Esophagus squamous epithelium (tissue), 5 donors: ENCODE data around the gene FGB. TPM values are rescaled to one million over a fixed set of nuclear protein-coding genes. Genes with fewer than 3 reads are reported as not detected.

ENCODE experiments used
- DNase-seq: peaks from one replicate; lab custom pipeline; 2025; lab: John Stamatoyannopoulos, UW
- H3K27ac ChIP-seq, 4 donors: fragments of 200-600 bp; sonication (generic); one replicate each; pipeline ENCODE4 v1.5.1; 2016 to 2019; ENCODE audit warnings: mild to moderate bottlenecking in 1 of 4
- H3K27me3 ChIP-seq, 4 donors: fragments of 200-600 bp; sonication (generic); 1 replicate in 3 of 4; 2 replicates in 1 of 4; pipeline versions ENCODE4 v1.5.1 to v1.6.0; 2017 to 2021; ENCODE audit warnings: antibody characterized with exemption in 1 of 4
- H3K36me3 ChIP-seq, 3 donors: fragments of 200-600 bp; sonication (generic); one replicate each; pipeline ENCODE4 v1.5.1; 2016 to 2019
- H3K4me1 ChIP-seq, 3 donors: fragments of 200-600 bp; sonication (generic); one replicate each; pipeline ENCODE4 v1.5.1; 2017 to 2019
- H3K4me3 ChIP-seq, 4 donors: fragments of 200-600 bp; sonication (generic); 1 replicate in 3 of 4; 2 replicates in 1 of 4; pipeline ENCODE4 v1.5.1; 2016 to 2019; ENCODE audit warnings: mild to moderate bottlenecking in 2 of 4, moderate library complexity in 1 of 4
- H3K9me3 ChIP-seq, 3 donors: fragments of 200-600 bp; sonication (generic); one replicate each; pipeline ENCODE4 v1.5.1; 2016 to 2019
- CTCF ChIP-seq, 6 experiments: fragments of 450-650 bp in 4 of 6; fragments of 200-600 bp in 2 of 6; sonication (generic) in 2 of 6; IDR thresholded peaks; one replicate each; pipeline ENCODE4 v1.5.1; 2016 to 2019; ENCODE audit warnings: antibody characterized with exemption in 6 of 6, mild to moderate bottlenecking in 4 of 6, moderate library complexity in 4 of 6
- POLR2A ChIP-seq, 4 donors: fragments of 450-650 bp; IDR thresholded peaks; one replicate each; pipeline ENCODE4 v1.6.1; 2017; ENCODE audit warnings: antibody characterized with exemption in 4 of 4, mild to moderate bottlenecking in 4 of 4, moderate library complexity in 3 of 4
- WGBS, 2 donors: methylation state at CpG; one replicate each; pipeline ENCODE4 v1.1.5; 2018; 5-methylcytosine and 5-hydroxymethylcytosine counted together
- intact Hi-C: fragments of 100-400 bp; cut with DNase I; formaldehyde crosslinking; loops from one replicate; pipeline ENCODE4 v1.15.0; 2022
- total RNA-seq, 4 donors: library from RNA; depleted of rRNA; stranded (reverse); fragments of >200 nt; gene quantifications; one replicate each; pipeline ENCODE4 v1.1.0, GENCODE V29; 2016
- donor health status: DM: yes; HTN: yes; CAD: no.

The FGB gene
- total RNA-seq, 4 donors from 2014 or later: not detected

- no peaks in the 10 kb centered on the region for H3K27me3 ChIP-seq
- WGBS, 2 donors: 71 to 96% methylated on average over 3 to 4 of the region's 6 CpGs
- no peak for DNase-seq
Observed at GRCh38 chr4:154565704-154566103, 2.9 kb downstream of the FGB start.

DNA sequence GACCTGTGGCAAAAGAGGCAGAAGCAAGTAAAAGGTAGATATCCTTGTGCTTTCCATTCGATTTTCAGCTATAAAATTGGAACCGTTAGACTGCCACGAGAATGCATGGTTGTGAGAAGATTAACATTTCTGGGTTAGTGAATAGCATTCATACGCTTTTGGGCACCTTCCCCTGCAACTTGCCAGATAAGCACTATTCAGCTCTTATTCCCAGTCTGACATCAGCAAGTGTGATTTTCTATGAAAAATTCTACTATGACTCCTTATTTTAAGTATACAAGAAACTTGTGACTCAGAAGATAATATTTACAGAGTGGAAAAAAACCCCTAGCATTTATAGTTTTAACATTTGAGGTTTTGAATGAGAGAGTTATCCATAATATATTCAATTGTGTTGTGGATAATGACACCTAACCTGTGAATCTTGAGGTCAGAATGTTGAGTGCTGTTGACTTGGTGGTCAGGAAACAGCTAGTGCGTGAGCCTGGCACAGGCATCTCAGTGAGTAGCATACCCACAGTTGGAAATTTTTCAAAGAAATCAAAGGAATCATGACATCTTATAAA, 3.9 kb downstream of the FGB start:
- no peaks in the 10 kb centered on the region for H3K9me3 ChIP-seq
- 66 to 77% methylated on average over 5 of the region's 5 CpGs for WGBS, 2 donors
- no peaks in the 10 kb centered on the region for H3K27me3 ChIP-seq
- no peaks in the 10 kb centered on the region for H3K36me3 ChIP-seq
- H3K4me1 ChIP-seq: no peaks in the 10 kb centered on the region
- intact Hi-C loops: no loop called here
- no peak for DNase-seq
- no peak overlapping the region for H3K27ac ChIP-seq
- TF ChIP-seq POLR2A (IDR thresholded peaks at IDR 0.05) (no peak), CTCF (IDR thresholded peaks at IDR 0.05) (no peak)
- no peak overlapping the region for H3K4me3 ChIP-seq

More at GRCh38 chr4:154565704-154566103, 2.9 kb downstream of the FGB start:
- no peaks in the 10 kb centered on the region for H3K36me3 ChIP-seq
- no peaks in the 10 kb centered on the region for H3K9me3 ChIP-seq
- no peak overlapping the region for H3K27ac ChIP-seq
- intact Hi-C loops: no loop called here
- H3K4me1 ChIP-seq: no peaks in the 10 kb centered on the region
- TF ChIP-seq CTCF (IDR thresholded peaks at IDR 0.05) (no peak), POLR2A (IDR thresholded peaks at IDR 0.05) (no peak)
- no peak overlapping the region for H3K4me3 ChIP-seq

GRCh38 chr4:154569028-154569427, 6.2 kb downstream of the FGB start:
- Histone ChIP-seq H3K4me3 (no peak overlapping the region), H3K27ac (no peak overlapping the region), H3K4me1 (no peaks in the 10 kb centered on the region), H3K9me3 (no peaks in the 10 kb centered on the region), H3K27me3 (no peaks in the 10 kb centered on the region), H3K36me3 (no peaks in the 10 kb centered on the region)
- 9 to 15% methylated on average over 3 of the region's 3 CpGs for WGBS, 2 donors
- intact Hi-C loops: no loop called here
- TF ChIP-seq POLR2A (IDR thresholded peaks at IDR 0.05) (no peak), CTCF (IDR thresholded peaks at IDR 0.05) (no peak)
- no peak for DNase-seq

DNA sequence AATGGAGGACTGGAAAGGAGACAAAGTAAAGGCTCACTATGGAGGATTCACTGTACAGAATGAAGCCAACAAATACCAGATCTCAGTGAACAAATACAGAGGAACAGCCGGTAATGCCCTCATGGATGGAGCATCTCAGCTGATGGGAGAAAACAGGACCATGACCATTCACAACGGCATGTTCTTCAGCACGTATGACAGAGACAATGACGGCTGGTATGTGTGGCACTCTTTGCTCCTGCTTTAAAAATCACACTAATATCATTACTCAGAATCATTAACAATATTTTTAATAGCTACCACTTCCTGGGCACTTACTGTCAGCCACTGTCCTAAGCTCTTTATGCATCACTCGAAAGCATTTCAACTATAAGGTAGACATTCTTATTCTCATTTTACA, 6.8 kb downstream of the FGB start:
- no peak overlapping the region for H3K27ac ChIP-seq
- intact Hi-C loops: no loop called here
- H3K4me3 ChIP-seq: no peak overlapping the region
- H3K4me1 ChIP-seq: no peaks in the 10 kb centered on the region
- no peaks in the 10 kb centered on the region for H3K9me3 ChIP-seq
- WGBS, 2 donors: 85 to 87% methylated on average over 5 of the region's 5 CpGs
- H3K27me3 ChIP-seq: no peaks in the 10 kb centered on the region
- TF ChIP-seq CTCF (IDR thresholded peaks at IDR 0.05): no peak
- no peak for DNase-seq
- H3K36me3 ChIP-seq: no peaks in the 10 kb centered on the region

GRCh38 chr4:154573190-154573870, 10.5 kb downstream of the FGB start:
- H3K27me3 ChIP-seq: peaks cover 0 to 7% (median 0%) of the 10 kb centered on the region in 4 donors
- DNase-seq: no peak
- intact Hi-C loops: no loop called here
- no peak for TF ChIP-seq CTCF (IDR thresholded peaks at IDR 0.05)
- no peak for TF ChIP-seq POLR2A (IDR thresholded peaks at IDR 0.05)
- H3K36me3 ChIP-seq: no peaks in the 10 kb centered on the region
- WGBS, 2 donors: 82 to 85% methylated on average over 5 of the region's 5 CpGs
- no peak overlapping the region for H3K27ac ChIP-seq
- H3K9me3 ChIP-seq: no peaks in the 10 kb centered on the region
- no peaks in the 10 kb centered on the region for H3K4me1 ChIP-seq
- H3K4me3 ChIP-seq: no peak overlapping the region
